A673 (cell line): ENCODE data around the gene TCF25. TPM values are rescaled to one million over a fixed set of nuclear protein-coding genes. Genes with fewer than 3 reads are reported as not detected.

ENCODE experiments used
- BruUV-seq: library from RNA; stranded (reverse); fragments of 400-500 nt; replicated peaks from 2 replicates; lab custom pipeline; 2021; lab: Mats Ljungman, UMichigan
- CTCF ChIA-PET: fragments of 300-600 bp; sonication (Branson Sonifier 250); formaldehyde crosslinking; loops from one replicate; lab custom pipeline; 2022; ENCODE audit warnings: antibody characterized with exemption; lab: Charles Lee
- POLR2A ChIA-PET: fragments of 300-600 bp; sonication (Branson Sonifier 250); formaldehyde crosslinking; loops from one replicate; lab custom pipeline; 2022; ENCODE audit warnings: antibody characterized with exemption; ENCODE audit not compliant: low non-redundant PET; lab: Charles Lee
- DNase-seq: peaks from one replicate; pipeline ENCODE4 v3.0.0-alpha.2; 2015; ENCODE audit warnings: low spot score
- H3K27ac ChIP-seq: fragments of 200-600 bp; sonication (generic); 2 replicates; pipeline ENCODE4 v1.5.1; 2016; ENCODE audit warnings: mixed run types, low read depth, mild to moderate bottlenecking, mixed read lengths, antibody characterized with exemption, low read length; ENCODE audit not compliant: poor library complexity, severe bottlenecking
- H3K27me3 ChIP-seq: fragments of 200-600 bp; sonication (generic); replicated peaks from 2 replicates; pipeline ENCODE4 v1.6.1; 2017; ENCODE audit warnings: mixed run types, low read depth, mild to moderate bottlenecking, mixed read lengths, antibody characterized with exemption, low read length; ENCODE audit not compliant: insufficient read depth, poor library complexity
- H3K36me3 ChIP-seq: fragments of 200-600 bp; sonication (generic); 2 replicates; pipeline ENCODE4 v1.6.1; 2016; ENCODE audit warnings: mixed run types, mild to moderate bottlenecking, mixed read lengths, antibody characterized with exemption, low read length; ENCODE audit not compliant: insufficient read depth, poor library complexity, severe bottlenecking
- H3K4me1 ChIP-seq: fragments of 200-600 bp; sonication (generic); 2 replicates; pipeline ENCODE4 v1.6.1; 2017; ENCODE audit warnings: mixed run types, mild to moderate bottlenecking, mixed read lengths, antibody characterized with exemption, low read length; ENCODE audit not compliant: insufficient read depth, poor library complexity, severe bottlenecking
- H3K4me3 ChIP-seq: fragments of 200-600 bp; sonication (generic); 2 replicates; pipeline ENCODE4 v1.5.1; 2016; ENCODE audit warnings: low read depth, mixed run types, mild to moderate bottlenecking, mixed read lengths, low read length; ENCODE audit not compliant: poor library complexity, severe bottlenecking
- H3K9me3 ChIP-seq: fragments of 200-600 bp; sonication (generic); 2 replicates; pipeline ENCODE4 v1.6.1; 2016; ENCODE audit warnings: mixed run types, low read depth, mild to moderate bottlenecking, mixed read lengths, antibody characterized with exemption, low read length; ENCODE audit not compliant: poor library complexity, severe bottlenecking
- EZH2 ChIP-seq: fragments of 200-600 bp; sonication (generic); IDR thresholded peaks from 2 replicates; pipeline ENCODE4 v1.6.1; 2017; ENCODE audit warnings: borderline replicate concordance, low read depth, mild to moderate bottlenecking, mixed read lengths, antibody characterized with exemption, low read length; ENCODE audit not compliant: poor library complexity, severe bottlenecking
- intact Hi-C: fragments of 100-400 bp; cut with micrococcal nuclease; formaldehyde crosslinking; loops from one replicate; pipeline ENCODE4 v1.10.0; 2022; ENCODE audit not compliant: unreplicated experiment
- total RNA-seq: library from RNA; stranded (reverse); gene quantifications from 2 replicates; pipeline ENCODE4 v1.2.3, GENCODE V29; 2021
- TF ChIP-seq, protein P1 (sequence below): fragments of 300-800, 200-600 bp; sonication (generic); conservative IDR thresholded peaks from 2 replicates; pipeline ENCODE4 v1.5.1; 2017; ENCODE audit warnings: low read depth, mild to moderate bottlenecking, antibody characterized with exemption, low read length, moderate library complexity, mixed read lengths

TCF25 gene
- total RNA-seq, 1 experiment from 2014 or later, result 190 TPM

DNA sequence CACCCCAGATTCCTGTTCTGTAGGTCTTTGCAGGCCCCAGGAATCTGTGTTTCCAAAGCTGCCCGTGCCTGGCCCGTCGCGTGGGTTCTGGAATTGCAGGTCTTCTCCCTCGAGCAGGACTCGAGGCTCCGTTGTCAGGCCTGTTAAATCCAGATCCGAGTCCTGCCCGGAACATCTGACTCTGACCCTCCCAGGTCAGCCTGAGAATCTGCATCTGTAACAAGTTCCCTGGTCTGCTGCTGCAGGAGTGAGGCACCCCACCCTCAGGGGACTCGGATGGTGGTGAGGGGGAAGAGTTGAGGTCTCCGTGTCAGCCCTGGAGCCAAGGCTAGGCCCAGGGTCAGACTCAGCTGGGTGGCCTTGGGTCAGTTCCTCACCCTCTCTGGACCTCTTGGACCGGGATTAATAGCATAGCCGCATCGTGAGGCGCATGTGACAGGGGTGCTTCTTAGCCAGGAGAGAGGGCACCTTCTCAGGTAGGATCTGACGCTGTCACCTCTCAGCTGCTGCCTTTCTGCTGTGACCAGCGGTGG, 36.3 kb upstream of the TCF25 start:
- intact Hi-C loops, result no loop called here
- no peaks in the 10 kb centered on the region for H3K36me3 ChIP-seq
- no TSS peak for BruUV-seq
- no peaks in the 10 kb centered on the region for H3K9me3 ChIP-seq
- DNase-seq, result no peak
- ChIA-PET POLR2A (no interaction called here), CTCF (no interaction called here)
- no peak for TF ChIP-seq EZH2
- TF ChIP-seq, protein P1, sequence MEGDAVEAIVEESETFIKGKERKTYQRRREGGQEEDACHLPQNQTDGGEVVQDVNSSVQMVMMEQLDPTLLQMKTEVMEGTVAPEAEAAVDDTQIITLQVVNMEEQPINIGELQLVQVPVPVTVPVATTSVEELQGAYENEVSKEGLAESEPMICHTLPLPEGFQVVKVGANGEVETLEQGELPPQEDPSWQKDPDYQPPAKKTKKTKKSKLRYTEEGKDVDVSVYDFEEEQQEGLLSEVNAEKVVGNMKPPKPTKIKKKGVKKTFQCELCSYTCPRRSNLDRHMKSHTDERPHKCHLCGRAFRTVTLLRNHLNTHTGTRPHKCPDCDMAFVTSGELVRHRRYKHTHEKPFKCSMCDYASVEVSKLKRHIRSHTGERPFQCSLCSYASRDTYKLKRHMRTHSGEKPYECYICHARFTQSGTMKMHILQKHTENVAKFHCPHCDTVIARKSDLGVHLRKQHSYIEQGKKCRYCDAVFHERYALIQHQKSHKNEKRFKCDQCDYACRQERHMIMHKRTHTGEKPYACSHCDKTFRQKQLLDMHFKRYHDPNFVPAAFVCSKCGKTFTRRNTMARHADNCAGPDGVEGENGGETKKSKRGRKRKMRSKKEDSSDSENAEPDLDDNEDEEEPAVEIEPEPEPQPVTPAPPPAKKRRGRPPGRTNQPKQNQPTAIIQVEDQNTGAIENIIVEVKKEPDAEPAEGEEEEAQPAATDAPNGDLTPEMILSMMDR, result no peak
- no peaks in the 10 kb centered on the region for H3K27me3 ChIP-seq
- no peak overlapping the region for H3K4me3 ChIP-seq
- H3K27ac ChIP-seq, result no peak overlapping the region
- no peaks in the 10 kb centered on the region for H3K4me1 ChIP-seq

DNA sequence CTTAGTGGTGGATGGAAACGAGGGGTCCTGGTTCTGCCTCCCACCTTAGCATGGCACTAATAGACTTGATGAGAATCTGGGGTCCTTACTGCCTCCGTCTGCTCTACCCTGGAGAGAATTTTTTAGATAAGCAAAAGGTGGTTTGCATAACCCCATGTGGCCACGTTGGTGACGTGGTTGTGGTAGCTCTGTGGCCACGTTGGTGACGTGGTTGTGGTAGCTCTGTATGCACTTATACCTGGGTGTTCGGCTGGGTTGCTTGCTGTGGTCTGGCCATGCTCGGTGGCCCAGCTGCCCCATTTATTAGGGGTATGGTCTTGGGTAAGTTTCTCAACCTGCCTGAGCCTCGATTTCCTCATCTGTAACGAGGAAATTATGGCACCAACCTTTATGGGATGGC, 32.1 kb upstream of the TCF25 start:
- Histone ChIP-seq H3K4me1 (peaks cover 10% of the 10 kb centered on the region), H3K27me3 (no peaks in the 10 kb centered on the region), H3K9me3 (no peaks in the 10 kb centered on the region), H3K4me3 (no peak overlapping the region), H3K36me3 (no peaks in the 10 kb centered on the region), H3K27ac (no peak overlapping the region)
- POLR2A ChIA-PET, result no interaction called here
- TF ChIP-seq, protein P1, result no peak
- no peak for TF ChIP-seq EZH2
- no peak for DNase-seq
- BruUV-seq, result no TSS peak
- CTCF ChIA-PET, result no interaction called here
- intact Hi-C loops, result no loop called here

DNA sequence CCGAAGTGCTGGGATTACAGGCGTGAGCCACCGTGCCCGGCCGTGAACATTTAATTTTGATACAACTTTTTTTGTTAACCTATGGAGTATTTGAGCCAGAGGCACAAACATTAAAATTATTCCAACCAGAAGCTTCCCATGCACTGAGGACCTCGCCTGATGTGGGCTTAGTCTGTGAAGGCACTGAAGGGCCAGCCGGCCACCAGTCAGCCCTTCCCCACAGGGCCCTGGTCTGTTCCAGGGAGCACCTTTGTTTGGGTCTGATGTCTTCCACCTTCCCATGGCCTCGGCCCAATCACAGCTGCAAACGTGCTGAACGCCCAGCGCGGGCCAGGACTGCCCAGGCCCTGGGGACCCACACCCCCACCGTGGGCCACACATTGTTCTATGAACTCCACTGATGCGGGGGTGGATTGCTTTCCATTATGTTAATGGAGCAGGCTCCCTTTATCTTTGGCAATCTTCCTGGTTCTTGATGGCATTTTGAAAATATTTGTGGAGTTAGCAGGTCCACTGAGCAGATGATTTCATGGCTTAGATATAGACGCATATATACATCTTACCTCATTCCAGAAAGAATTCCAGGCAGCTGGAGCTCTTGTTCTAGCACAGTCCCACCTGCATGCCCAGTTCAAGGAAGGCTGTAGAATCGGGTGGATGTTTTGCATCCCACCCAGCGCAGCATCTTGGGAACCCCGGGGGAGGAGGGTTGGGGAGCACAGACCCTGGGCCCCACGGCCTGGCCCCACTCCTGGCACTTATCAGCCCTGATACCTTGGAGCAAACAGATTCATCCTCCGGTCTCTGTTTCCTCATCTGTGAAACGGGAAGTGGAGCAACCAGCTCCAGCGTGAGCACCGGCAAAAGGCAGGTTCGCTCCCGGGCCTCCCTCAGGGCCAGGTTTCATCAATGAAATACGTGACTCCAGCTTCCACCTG, 30.7 kb upstream of the TCF25 start:
- H3K4me3 ChIP-seq, result no peak overlapping the region
- no TSS peak for BruUV-seq
- no peaks in the 10 kb centered on the region for H3K9me3 ChIP-seq
- TF ChIP-seq EZH2, result no peak
- TF ChIP-seq, protein P1, result no peak
- H3K4me1 ChIP-seq, result peaks cover 10% of the 10 kb centered on the region
- intact Hi-C loops, result no loop called here
- no peaks in the 10 kb centered on the region for H3K36me3 ChIP-seq
- DNase-seq, result peak; percentile 83
- CTCF ChIA-PET, result interaction anchor here (0.5 kb wide), 1 partner anchor 15 kb away, joined by 4 read pairs; no protein-coding TSS in a partner anchor
- no peaks in the 10 kb centered on the region for H3K27me3 ChIP-seq
- POLR2A ChIA-PET, result no interaction called here
- no peak overlapping the region for H3K27ac ChIP-seq
